Measurements from ENCODE around the gene PDS5B.
A peak's percentile ranks its signal among the peaks of the same experiment; 100 is the strongest.
"Not testable (repeated sequence)": the region's sequence is repeated elsewhere in the genome, so short reads cannot be mapped to it uniquely, and the experiment has no call there.

The PDS5B gene

GRCh38 chr13:32682740-32683139 lies 96.5 kb downstream of the PDS5B start:
- WGBS, 2 experiments (ENCODE audit: insufficient coverage in 2 of 2): 91 to 97% methylated on average over 4 of the region's 6 CpGs

GRCh38 chr13:32687275-32687674 lies 101.0 kb downstream of the PDS5B start:
- H3K9me3 ChIP-seq (ENCODE audit: control insufficient read depth, low read length): no peaks in the 10 kb centered on the region
- H3K4me1 ChIP-seq (ENCODE audit: control insufficient read depth, insufficient read depth, low read length, poor library complexity, severe bottlenecking): no peaks in the 10 kb centered on the region
- no peak overlapping the region for H3K27ac ChIP-seq (ENCODE audit: low read depth, low read length, severe bottlenecking)
- no peak overlapping the region for H3K4me3 ChIP-seq (ENCODE audit: extremely low read depth, insufficient read depth, low read length, poor library complexity, severe bottlenecking)
- H3K36me3 ChIP-seq (ENCODE audit: control insufficient read depth, insufficient read depth, low read length): peaks cover 20% of the 10 kb centered on the region
- no CpG with 5 or more reads among the region's 2 CpGs for WGBS, 2 experiments (ENCODE audit: insufficient coverage in 2 of 2)

More at GRCh38 chr13:32682740-32683139, 96.5 kb downstream of the PDS5B start:
- no peak overlapping the region for H3K27ac ChIP-seq (ENCODE audit: low read depth, low read length, severe bottlenecking)
- peaks cover 47% of the 10 kb centered on the region for H3K36me3 ChIP-seq (ENCODE audit: control insufficient read depth, insufficient read depth, low read length)
- H3K4me3 ChIP-seq (ENCODE audit: extremely low read depth, insufficient read depth, low read length, poor library complexity, severe bottlenecking): no peak overlapping the region
- no peaks in the 10 kb centered on the region for H3K4me1 ChIP-seq (ENCODE audit: control insufficient read depth, insufficient read depth, low read length, poor library complexity, severe bottlenecking)
- no peaks in the 10 kb centered on the region for H3K9me3 ChIP-seq (ENCODE audit: control insufficient read depth, low read length)

GRCh38 chr13:32695602-32696250 lies 109.5 kb downstream of the PDS5B start:
- Histone ChIP-seq H3K36me3 (ENCODE audit: control insufficient read depth, insufficient read depth, low read length) (peaks cover 16% of the 10 kb centered on the region), H3K4me3 (ENCODE audit: extremely low read depth, insufficient read depth, low read length, poor library complexity, severe bottlenecking) (no peak overlapping the region), H3K9me3 (ENCODE audit: control insufficient read depth, low read length) (no peaks in the 10 kb centered on the region), H3K4me1 (ENCODE audit: control insufficient read depth, insufficient read depth, low read length, poor library complexity, severe bottlenecking) (no peaks in the 10 kb centered on the region), H3K27ac (ENCODE audit: low read depth, low read length, severe bottlenecking) (peak overlapping the region; percentile 30)
- WGBS, 2 experiments (ENCODE audit: insufficient coverage in 2 of 2): 100% methylated on average over 1 of the region's 2 CpGs; no CpG with 5 or more reads in 1 of the 2 experiments

GRCh38 chr13:32707471-32707870 lies 121.2 kb downstream of the PDS5B start:
- Histone ChIP-seq H3K9me3 (ENCODE audit: control insufficient read depth, low read length) (no peaks in the 10 kb centered on the region), H3K4me1 (ENCODE audit: control insufficient read depth, insufficient read depth, low read length, poor library complexity, severe bottlenecking) (no peaks in the 10 kb centered on the region), H3K4me3 (ENCODE audit: extremely low read depth, insufficient read depth, low read length, poor library complexity, severe bottlenecking) (no peak overlapping the region), H3K27ac (ENCODE audit: low read depth, low read length, severe bottlenecking) (no peak overlapping the region), H3K36me3 (ENCODE audit: control insufficient read depth, insufficient read depth, low read length) (peaks cover 32% of the 10 kb centered on the region)
- WGBS, 2 experiments (ENCODE audit: insufficient coverage in 2 of 2): 89 to 100% methylated on average over 1 to 2 of the region's 4 CpGs

- Histone ChIP-seq H3K9me3 (ENCODE audit: control insufficient read depth, low read length) (peaks cover 15% of the 10 kb centered on the region), H3K27ac (ENCODE audit: low read depth, low read length, severe bottlenecking) (no peak overlapping the region), H3K36me3 (ENCODE audit: control insufficient read depth, insufficient read depth, low read length) (peaks cover 59% of the 10 kb centered on the region), H3K4me3 (ENCODE audit: extremely low read depth, insufficient read depth, low read length, poor library complexity, severe bottlenecking) (no peak overlapping the region), H3K4me1 (ENCODE audit: control insufficient read depth, insufficient read depth, low read length, poor library complexity, severe bottlenecking) (no peaks in the 10 kb centered on the region)
Measured at GRCh38 chr13:32713397-32713796, 127.1 kb downstream of the PDS5B start.

GRCh38 chr13:32716201-32716600 lies 129.9 kb downstream of the PDS5B start:
- H3K27ac ChIP-seq (ENCODE audit: low read depth, low read length, severe bottlenecking); H3K4me3 ChIP-seq (ENCODE audit: extremely low read depth, insufficient read depth, low read length, poor library complexity, severe bottlenecking); H3K4me1 ChIP-seq (ENCODE audit: control insufficient read depth, insufficient read depth, low read length, poor library complexity, severe bottlenecking): not testable (repeated sequence)
- Histone ChIP-seq H3K36me3 (ENCODE audit: control insufficient read depth, insufficient read depth, low read length) (peaks cover 63% of the 10 kb centered on the region), H3K9me3 (ENCODE audit: control insufficient read depth, low read length) (peaks cover 15% of the 10 kb centered on the region)
- WGBS, 2 experiments (ENCODE audit: insufficient coverage in 2 of 2): 98% methylated on average over 8 to 16 of the region's 21 CpGs

GRCh38 chr13:32720026-32720425 lies 133.8 kb downstream of the PDS5B start:
- Histone ChIP-seq H3K4me3 (ENCODE audit: extremely low read depth, insufficient read depth, low read length, poor library complexity, severe bottlenecking) (no peak overlapping the region), H3K27ac (ENCODE audit: low read depth, low read length, severe bottlenecking) (no peak overlapping the region), H3K36me3 (ENCODE audit: control insufficient read depth, insufficient read depth, low read length) (peaks cover 46% of the 10 kb centered on the region), H3K4me1 (ENCODE audit: control insufficient read depth, insufficient read depth, low read length, poor library complexity, severe bottlenecking) (no peaks in the 10 kb centered on the region), H3K9me3 (ENCODE audit: control insufficient read depth, low read length) (peaks cover 11% of the 10 kb centered on the region)
- WGBS, 2 experiments (ENCODE audit: insufficient coverage in 2 of 2): no CpG with 5 or more reads among the region's 2 CpGs

GRCh38 chr13:32721131-32722034 lies 135.1 kb downstream of the PDS5B start:
- H3K36me3 ChIP-seq (ENCODE audit: control insufficient read depth, insufficient read depth, low read length): peaks cover 36% of the 10 kb centered on the region
- H3K4me3 ChIP-seq (ENCODE audit: extremely low read depth, insufficient read depth, low read length, poor library complexity, severe bottlenecking); H3K27ac ChIP-seq (ENCODE audit: low read depth, low read length, severe bottlenecking); H3K4me1 ChIP-seq (ENCODE audit: control insufficient read depth, insufficient read depth, low read length, poor library complexity, severe bottlenecking): not testable (repeated sequence)
- peaks cover 10% of the 10 kb centered on the region for H3K9me3 ChIP-seq (ENCODE audit: control insufficient read depth, low read length)
- WGBS, 2 experiments (ENCODE audit: insufficient coverage in 2 of 2): 95 to 97% methylated on average over 27 to 35 of the region's 58 CpGs

GRCh38 chr13:32722340-32722739 lies 136.1 kb downstream of the PDS5B start:
- Histone ChIP-seq H3K36me3 (ENCODE audit: control insufficient read depth, insufficient read depth, low read length) (peaks cover 36% of the 10 kb centered on the region), H3K9me3 (ENCODE audit: control insufficient read depth, low read length) (peaks cover 10% of the 10 kb centered on the region), H3K27ac (ENCODE audit: low read depth, low read length, severe bottlenecking) (no peak overlapping the region), H3K4me1 (ENCODE audit: control insufficient read depth, insufficient read depth, low read length, poor library complexity, severe bottlenecking) (no peaks in the 10 kb centered on the region), H3K4me3 (ENCODE audit: extremely low read depth, insufficient read depth, low read length, poor library complexity, severe bottlenecking) (no peak overlapping the region)
- no CpG with 5 or more reads among the region's 2 CpGs for WGBS, 2 experiments (ENCODE audit: insufficient coverage in 2 of 2)

GRCh38 chr13:32723987-32724386 lies 137.7 kb downstream of the PDS5B start:
- Histone ChIP-seq H3K4me3 (ENCODE audit: extremely low read depth, insufficient read depth, low read length, poor library complexity, severe bottlenecking) (no peak overlapping the region), H3K36me3 (ENCODE audit: control insufficient read depth, insufficient read depth, low read length) (peaks cover 28% of the 10 kb centered on the region), H3K27ac (ENCODE audit: low read depth, low read length, severe bottlenecking) (no peak overlapping the region), H3K4me1 (ENCODE audit: control insufficient read depth, insufficient read depth, low read length, poor library complexity, severe bottlenecking) (no peaks in the 10 kb centered on the region), H3K9me3 (ENCODE audit: control insufficient read depth, low read length) (peaks cover 8% of the 10 kb centered on the region)
- WGBS, 2 experiments (ENCODE audit: insufficient coverage in 2 of 2): 86% methylated on average over 1 of the region's 3 CpGs; no CpG with 5 or more reads in 1 of the 2 experiments

All from mesodermal cell (in vitro differentiated cells).